ENCODE data around the gene MUC6.
A peak's percentile ranks its signal among the peaks of the same experiment; 100 is the strongest.

MUC6 gene

GRCh38 chr11:1051356-1052132, 15.0 kb upstream of the MUC6 start:
- H3K9me3 ChIP-seq: no peaks in the 10 kb centered on the region
- H3K36me3 ChIP-seq (replicated peaks): no peaks in the 10 kb centered on the region
- H3K4me3 ChIP-seq: no peak overlapping the region
- peaks cover 35% of the 10 kb centered on the region for H3K27me3 ChIP-seq (ENCODE audit: low read depth)
- H3K4me1 ChIP-seq: no peaks in the 10 kb centered on the region
- DNase-seq (ENCODE audit: low spot score in 2 of 2): no peak
- in situ Hi-C loops (cut with MboI; ENCODE audit: low sequenced_read_pairs): loop anchor here (10.0 kb wide), 1 partner anchor 197 kb away; no protein-coding TSS in a partner anchor

- in situ Hi-C loops (cut with MboI; ENCODE audit: low sequenced_read_pairs): loop anchor here (10.0 kb wide), 1 partner anchor 196 kb away; no protein-coding TSS in a partner anchor
- peak; percentile 63 to 82 for DNase-seq (ENCODE audit: low spot score in 2 of 2)
Measured at GRCh38 chr11:1050581-1051355, 14.2 kb upstream of the MUC6 start.

GRCh38 chr11:1049911-1050580, 13.5 kb upstream of the MUC6 start:
- Histone ChIP-seq H3K4me1 (no peaks in the 10 kb centered on the region), H3K27me3 (ENCODE audit: low read depth) (peaks cover 31% of the 10 kb centered on the region), H3K4me3 (no peak overlapping the region), H3K36me3 (replicated peaks) (no peaks in the 10 kb centered on the region), H3K9me3 (no peaks in the 10 kb centered on the region)
- in situ Hi-C loops (cut with MboI; ENCODE audit: low sequenced_read_pairs): loop anchor here (10.0 kb wide), 1 partner anchor 195 kb away; no protein-coding TSS in a partner anchor
- DNase-seq (ENCODE audit: low spot score in 2 of 2): no peak

More at GRCh38 chr11:1050581-1051355, 14.2 kb upstream of the MUC6 start:
- Histone ChIP-seq H3K27me3 (ENCODE audit: low read depth) (peaks cover 35% of the 10 kb centered on the region), H3K4me3 (no peak overlapping the region), H3K36me3 (replicated peaks) (no peaks in the 10 kb centered on the region), H3K4me1 (no peaks in the 10 kb centered on the region), H3K9me3 (no peaks in the 10 kb centered on the region)

GRCh38 chr11:1049431-1049891, 12.9 kb upstream of the MUC6 start:
- no peaks in the 10 kb centered on the region for H3K9me3 ChIP-seq
- H3K4me3 ChIP-seq: no peak overlapping the region
- H3K27me3 ChIP-seq (ENCODE audit: low read depth): peaks cover 28% of the 10 kb centered on the region
- no peaks in the 10 kb centered on the region for H3K4me1 ChIP-seq
- DNase-seq (ENCODE audit: low spot score in 2 of 2): no peak
- H3K36me3 ChIP-seq (replicated peaks): no peaks in the 10 kb centered on the region
- in situ Hi-C loops (cut with MboI; ENCODE audit: low sequenced_read_pairs): no loop called here

GRCh38 chr11:1049071-1049405, 12.5 kb upstream of the MUC6 start:
- Histone ChIP-seq H3K9me3 (no peaks in the 10 kb centered on the region), H3K4me1 (no peaks in the 10 kb centered on the region), H3K36me3 (replicated peaks) (no peaks in the 10 kb centered on the region), H3K4me3 (no peak overlapping the region), H3K27me3 (ENCODE audit: low read depth) (peaks cover 24% of the 10 kb centered on the region)
- in situ Hi-C loops (cut with MboI; ENCODE audit: low sequenced_read_pairs): no loop called here
- DNase-seq (ENCODE audit: low spot score in 2 of 2): no peak

GRCh38 chr11:1048375-1049070, 12.0 kb upstream of the MUC6 start:
- no peak for DNase-seq (ENCODE audit: low spot score in 2 of 2)
- H3K27me3 ChIP-seq (ENCODE audit: low read depth): peaks cover 19% of the 10 kb centered on the region
- no peaks in the 10 kb centered on the region for H3K36me3 ChIP-seq (replicated peaks)
- no peaks in the 10 kb centered on the region for H3K9me3 ChIP-seq
- H3K4me3 ChIP-seq: no peak overlapping the region
- H3K4me1 ChIP-seq: no peaks in the 10 kb centered on the region
- in situ Hi-C loops (cut with MboI; ENCODE audit: low sequenced_read_pairs): no loop called here

- no peaks in the 10 kb centered on the region for H3K4me1 ChIP-seq
- H3K9me3 ChIP-seq: no peaks in the 10 kb centered on the region
- no peak overlapping the region for H3K4me3 ChIP-seq
- in situ Hi-C loops (cut with MboI; ENCODE audit: low sequenced_read_pairs): no loop called here
- no peaks in the 10 kb centered on the region for H3K36me3 ChIP-seq (replicated peaks)
- DNase-seq (ENCODE audit: low spot score in 2 of 2): no peak
- peaks cover 19% of the 10 kb centered on the region for H3K27me3 ChIP-seq (ENCODE audit: low read depth)
Measured at GRCh38 chr11:1047595-1048156, 11.2 kb upstream of the MUC6 start.

- H3K4me1 ChIP-seq: no peaks in the 10 kb centered on the region
- H3K9me3 ChIP-seq: no peaks in the 10 kb centered on the region
- H3K4me3 ChIP-seq: no peak overlapping the region
- in situ Hi-C loops (cut with MboI; ENCODE audit: low sequenced_read_pairs): no loop called here
- no peak for DNase-seq (ENCODE audit: low spot score in 2 of 2)
- no peaks in the 10 kb centered on the region for H3K36me3 ChIP-seq (replicated peaks)
- peaks cover 19% of the 10 kb centered on the region for H3K27me3 ChIP-seq (ENCODE audit: low read depth)
Measured at GRCh38 chr11:1044160-1044559, 7.6 kb upstream of the MUC6 start.

- no peaks in the 10 kb centered on the region for H3K9me3 ChIP-seq
- peaks cover 16% of the 10 kb centered on the region for H3K27me3 ChIP-seq (ENCODE audit: low read depth)
- no peak for DNase-seq (ENCODE audit: low spot score in 2 of 2)
- no peaks in the 10 kb centered on the region for H3K4me1 ChIP-seq
- in situ Hi-C loops (cut with MboI; ENCODE audit: low sequenced_read_pairs): no loop called here
- H3K4me3 ChIP-seq: no peak overlapping the region
- no peaks in the 10 kb centered on the region for H3K36me3 ChIP-seq (replicated peaks)
Measured at GRCh38 chr11:1043563-1044096, 7.1 kb upstream of the MUC6 start.

- no peak for DNase-seq (ENCODE audit: low spot score in 2 of 2)
- Histone ChIP-seq H3K4me3 (no peak overlapping the region), H3K9me3 (no peaks in the 10 kb centered on the region), H3K36me3 (replicated peaks) (no peaks in the 10 kb centered on the region), H3K27me3 (ENCODE audit: low read depth) (peaks cover 12% of the 10 kb centered on the region), H3K4me1 (no peaks in the 10 kb centered on the region)
- in situ Hi-C loops (cut with MboI; ENCODE audit: low sequenced_read_pairs): no loop called here
Measured at GRCh38 chr11:1042626-1043562, 6.4 kb upstream of the MUC6 start.

- in situ Hi-C loops (cut with MboI; ENCODE audit: low sequenced_read_pairs): no loop called here
- DNase-seq (ENCODE audit: low spot score in 2 of 2): no peak
Measured at GRCh38 chr11:1041936-1042608, 5.6 kb upstream of the MUC6 start.

GRCh38 chr11:1041471-1041870, 5.0 kb upstream of the MUC6 start:
- no peaks in the 10 kb centered on the region for H3K36me3 ChIP-seq (replicated peaks)
- no peaks in the 10 kb centered on the region for H3K4me1 ChIP-seq
- H3K4me3 ChIP-seq: no peak overlapping the region
- no peak for DNase-seq (ENCODE audit: low spot score in 2 of 2)
- peaks cover 3% of the 10 kb centered on the region; the same call in 1 of the 2 replicates for H3K27me3 ChIP-seq (ENCODE audit: low read depth)
- H3K9me3 ChIP-seq: no peaks in the 10 kb centered on the region
- in situ Hi-C loops (cut with MboI; ENCODE audit: low sequenced_read_pairs): no loop called here

More at GRCh38 chr11:1041936-1042608, 5.6 kb upstream of the MUC6 start:
- H3K36me3 ChIP-seq (replicated peaks): no peaks in the 10 kb centered on the region
- no peak overlapping the region for H3K4me3 ChIP-seq
- peaks cover 3% of the 10 kb centered on the region for H3K27me3 ChIP-seq (ENCODE audit: low read depth)
- no peaks in the 10 kb centered on the region for H3K9me3 ChIP-seq
- H3K4me1 ChIP-seq: no peaks in the 10 kb centered on the region
